CD4-positive, alpha-beta T cell treated with Interferon gamma for 1 hour (primary cell): Measurements from ENCODE around the gene ZNF800.
"Not testable (repeated sequence)": the region's sequence is repeated elsewhere in the genome, so short reads cannot be mapped to it uniquely, and the experiment has no call there.

Experiments used
- DNase-seq: peaks from one replicate; pipeline ENCODE4 v3.0.0-alpha.2; 2020

Gene ZNF800, protein sequence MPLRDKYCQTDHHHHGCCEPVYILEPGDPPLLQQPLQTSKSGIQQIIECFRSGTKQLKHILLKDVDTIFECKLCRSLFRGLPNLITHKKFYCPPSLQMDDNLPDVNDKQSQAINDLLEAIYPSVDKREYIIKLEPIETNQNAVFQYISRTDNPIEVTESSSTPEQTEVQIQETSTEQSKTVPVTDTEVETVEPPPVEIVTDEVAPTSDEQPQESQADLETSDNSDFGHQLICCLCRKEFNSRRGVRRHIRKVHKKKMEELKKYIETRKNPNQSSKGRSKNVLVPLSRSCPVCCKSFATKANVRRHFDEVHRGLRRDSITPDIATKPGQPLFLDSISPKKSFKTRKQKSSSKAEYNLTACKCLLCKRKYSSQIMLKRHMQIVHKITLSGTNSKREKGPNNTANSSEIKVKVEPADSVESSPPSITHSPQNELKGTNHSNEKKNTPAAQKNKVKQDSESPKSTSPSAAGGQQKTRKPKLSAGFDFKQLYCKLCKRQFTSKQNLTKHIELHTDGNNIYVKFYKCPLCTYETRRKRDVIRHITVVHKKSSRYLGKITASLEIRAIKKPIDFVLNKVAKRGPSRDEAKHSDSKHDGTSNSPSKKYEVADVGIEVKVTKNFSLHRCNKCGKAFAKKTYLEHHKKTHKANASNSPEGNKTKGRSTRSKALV

DNA sequence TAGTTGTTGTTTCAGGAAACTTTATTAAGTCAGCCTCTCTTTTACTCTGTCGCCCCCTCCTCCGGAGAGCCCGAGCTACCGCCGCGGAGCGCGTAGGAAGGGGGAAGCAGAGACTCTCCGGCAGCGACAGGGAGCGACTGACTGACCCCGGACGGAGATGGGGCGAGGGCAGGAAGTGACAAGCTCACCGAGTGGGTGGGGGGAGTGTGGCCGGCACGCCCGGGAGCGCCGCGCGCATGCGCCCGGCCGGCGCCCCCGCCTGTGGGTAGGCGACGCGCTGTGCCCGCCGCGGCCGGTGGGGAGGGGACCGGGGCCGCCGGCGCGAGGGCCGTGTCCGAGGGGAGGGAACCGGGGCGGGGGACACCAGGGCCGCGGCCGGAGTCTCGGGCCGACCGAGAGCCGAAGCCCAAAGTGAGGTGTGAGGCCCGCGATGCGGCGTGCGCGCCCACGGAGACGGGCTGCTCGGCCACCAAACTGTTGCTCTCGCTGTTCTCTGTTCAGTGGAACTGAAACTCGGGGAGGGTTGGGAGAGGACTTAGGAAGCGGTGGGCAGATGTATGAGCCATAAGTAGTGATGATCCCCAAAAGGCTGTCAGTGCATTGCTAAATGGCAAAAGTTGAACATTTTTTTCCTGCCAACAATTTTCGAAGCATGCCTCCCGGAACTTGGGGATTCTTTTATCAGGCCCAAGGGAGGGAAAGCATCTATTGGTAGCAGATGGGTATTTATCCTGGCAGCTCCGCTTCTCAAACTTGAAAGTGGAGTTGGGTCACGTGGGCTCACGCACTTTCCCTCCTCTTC is at the start of gene ZNF800:
Gene ZNF800 (minus strand): TSS at position 143 of the 802 bp plus-strand sequence. CDS start 1,151 bp downstream, outside the sequence.
- peak; percentile 93 for DNase-seq

DNA sequence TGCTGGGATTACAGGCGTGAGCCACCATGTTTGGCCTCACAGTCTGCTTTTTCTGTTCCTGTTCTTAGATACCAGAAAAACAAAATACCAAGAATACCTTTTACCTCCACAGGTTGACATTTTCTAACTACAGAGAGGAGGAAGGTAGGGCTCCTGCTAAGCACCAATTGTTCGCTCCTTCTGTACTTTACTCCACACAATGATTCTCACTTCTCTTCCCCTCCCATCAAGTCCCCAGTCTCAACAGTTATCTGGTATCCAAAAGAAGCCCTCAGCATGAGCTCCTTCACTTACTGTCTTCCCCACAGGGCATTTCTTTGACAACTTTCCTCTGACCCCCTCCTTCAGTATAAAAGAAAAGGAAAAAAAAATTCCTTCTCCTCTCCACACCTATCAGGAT is 47.7 kb upstream of the ZNF800 start:
- DNase-seq = no peak

DNA sequence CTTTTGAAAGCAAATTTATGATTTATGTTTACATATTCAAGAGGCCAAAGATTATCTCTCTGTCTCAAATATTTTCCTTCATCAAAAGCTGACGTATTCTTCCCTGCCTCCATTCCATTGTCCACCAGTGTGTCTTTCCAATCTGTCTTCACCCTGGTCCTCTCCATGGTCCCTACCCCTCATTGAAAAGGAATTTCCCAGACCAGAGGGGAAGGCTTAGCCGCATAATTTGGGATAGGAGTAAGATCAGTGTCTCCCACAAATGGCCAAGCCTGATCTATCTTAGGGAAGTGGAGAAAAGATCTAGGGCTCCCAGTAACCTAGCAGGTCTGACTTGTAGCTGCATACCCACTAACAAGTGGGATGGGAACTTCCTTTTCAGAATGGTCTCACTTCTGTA is 46.3 kb upstream of the ZNF800 start:
- no peak for DNase-seq

DNA sequence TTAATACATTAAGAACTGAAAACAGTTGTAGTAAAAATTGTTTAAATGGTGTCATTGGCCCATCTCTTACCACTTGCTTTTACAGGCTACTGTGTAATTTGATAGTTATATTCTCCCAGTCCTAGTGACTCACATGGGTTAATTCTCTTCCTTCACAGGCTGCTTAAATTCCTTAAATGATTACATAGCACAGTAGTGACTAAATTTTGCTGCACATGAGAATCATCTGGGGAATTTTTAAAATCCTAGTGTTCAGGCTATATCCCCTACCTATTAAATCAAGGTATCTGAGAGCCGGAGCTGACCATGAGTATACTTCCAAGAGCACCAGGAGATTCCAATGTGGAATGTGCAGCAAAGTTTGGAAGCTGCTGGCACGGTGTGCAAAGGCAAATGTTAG is 45.3 kb upstream of the ZNF800 start:
- DNase-seq = no peak

DNA sequence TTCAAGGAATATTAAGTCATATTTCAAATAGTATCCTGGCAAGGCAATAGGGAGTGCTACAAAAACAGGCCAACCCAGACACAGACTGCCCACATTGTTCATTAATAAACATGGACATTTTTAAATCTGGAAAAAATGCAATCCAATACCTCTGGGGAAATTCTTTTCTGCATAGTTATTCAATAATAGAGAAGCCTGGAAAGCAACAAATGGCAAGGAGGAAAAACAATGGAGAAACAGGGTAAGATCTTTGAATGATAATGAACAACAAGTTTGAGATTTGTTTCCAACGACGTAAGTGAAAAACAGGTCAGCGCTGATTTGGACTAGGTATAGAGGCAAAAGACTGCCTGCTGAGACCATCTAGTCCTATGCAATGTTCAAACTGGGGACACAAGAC is 44.7 kb upstream of the ZNF800 start:
- no peak for DNase-seq

DNA sequence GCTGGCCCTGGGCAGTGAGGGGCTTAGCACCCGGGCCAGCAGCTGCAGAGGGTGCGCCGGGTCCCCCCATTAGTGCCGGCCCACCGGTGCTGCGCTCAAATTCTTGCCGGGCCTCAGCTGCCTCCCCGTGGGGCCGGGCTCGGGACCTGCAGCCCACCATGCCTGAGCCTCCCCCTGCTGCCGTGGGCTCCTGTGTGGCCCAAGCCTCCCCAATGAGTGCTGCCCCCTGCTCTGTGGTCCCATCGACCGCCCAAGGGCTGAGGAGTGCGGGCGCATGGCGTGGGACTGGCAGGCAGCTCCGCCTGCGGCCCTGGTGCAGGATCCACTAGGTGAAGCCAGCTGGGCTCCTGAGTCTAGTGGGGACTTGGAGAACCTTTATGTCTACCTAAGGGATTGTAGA is 36.8 kb upstream of the ZNF800 start:
- not testable (repeated sequence) for DNase-seq

DNA sequence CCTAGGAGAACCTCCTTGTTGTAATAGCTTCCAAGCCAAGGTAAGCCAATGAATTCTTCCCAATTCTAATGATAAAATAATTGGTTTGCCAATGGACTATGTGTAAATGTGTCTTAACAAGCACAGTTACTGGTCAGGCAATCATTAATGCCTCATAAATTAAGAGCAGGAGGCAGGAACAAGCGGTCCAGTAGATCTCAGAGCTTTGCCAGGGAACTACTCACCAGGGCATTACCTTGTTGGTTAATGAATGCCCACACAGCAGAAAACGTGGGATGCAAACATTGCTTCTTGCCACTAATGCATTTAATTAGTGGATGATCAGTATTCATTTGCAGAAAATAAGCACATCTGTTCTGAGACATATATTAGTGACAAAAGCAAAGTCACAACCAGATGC is 26.7 kb upstream of the ZNF800 start:
- DNase-seq = no peak

DNA sequence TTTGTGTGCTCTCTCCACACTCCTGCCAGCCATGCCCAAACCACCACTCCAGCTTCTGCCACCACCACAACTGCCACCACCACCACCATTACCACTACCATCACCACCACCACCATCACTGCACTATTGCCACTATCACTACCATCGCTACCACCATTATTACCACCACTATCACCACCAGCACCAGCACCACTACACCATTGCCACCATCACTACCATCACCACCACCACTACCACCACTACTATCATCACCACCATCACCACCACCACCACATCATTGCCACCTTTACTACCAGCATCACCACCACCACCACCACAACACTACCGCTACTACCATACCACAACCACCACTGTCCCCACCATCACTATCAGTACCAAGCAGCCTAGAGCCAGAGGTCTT is 26.0 kb upstream of the ZNF800 start:
- no peak for DNase-seq

DNA sequence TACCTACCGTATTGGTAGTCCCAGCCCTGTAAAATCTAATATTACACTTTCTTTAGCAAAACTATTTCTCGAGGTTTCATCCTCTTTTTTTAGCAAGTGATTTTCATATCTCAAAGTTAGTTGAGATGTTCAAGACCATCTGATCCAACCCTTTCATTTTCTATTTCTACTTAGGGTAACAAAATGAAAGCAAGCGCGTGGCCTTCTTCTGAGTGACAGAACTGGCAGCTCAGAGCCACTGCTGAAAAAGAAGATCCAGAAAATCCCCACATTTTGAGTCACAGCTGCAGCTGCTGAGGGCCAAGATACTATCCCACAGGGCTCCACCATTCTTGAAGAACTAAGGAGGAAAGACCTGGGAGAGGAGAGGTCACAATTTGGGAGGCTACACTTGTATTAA is 24.8 kb upstream of the ZNF800 start:
- no peak for DNase-seq

DNA sequence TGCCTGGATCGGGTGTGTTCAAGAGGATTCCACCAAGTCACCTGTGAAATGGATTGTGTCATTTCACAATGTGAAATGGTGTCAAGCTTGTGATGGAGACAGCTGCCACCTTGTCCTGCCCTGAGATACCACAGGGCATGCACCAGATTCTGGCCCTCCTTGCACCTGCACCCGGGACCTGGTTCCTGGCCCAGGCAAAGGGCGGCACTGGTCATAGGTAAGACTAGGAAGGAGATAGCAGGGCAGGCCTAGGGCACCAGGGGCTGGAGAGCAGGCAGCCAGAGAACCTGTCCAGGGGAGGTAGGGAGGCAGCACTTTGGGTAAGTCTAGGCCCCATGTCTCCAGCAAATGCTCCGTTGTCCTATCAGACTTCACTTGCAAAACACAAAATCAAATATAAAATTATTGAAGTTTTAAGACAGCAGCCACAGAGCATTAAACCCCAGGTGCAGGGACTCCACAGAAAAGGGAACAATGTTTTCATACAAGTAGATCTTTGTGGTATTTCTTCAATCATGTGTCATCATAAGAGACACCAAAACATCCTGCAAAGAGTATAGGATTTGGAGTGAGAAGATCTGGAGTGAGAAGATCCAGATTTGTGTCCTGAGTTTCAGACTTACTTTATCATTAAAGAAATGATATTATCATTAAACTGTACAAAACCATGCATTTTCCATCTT is 22.7 kb upstream of the ZNF800 start:
- DNase-seq = no peak

DNA sequence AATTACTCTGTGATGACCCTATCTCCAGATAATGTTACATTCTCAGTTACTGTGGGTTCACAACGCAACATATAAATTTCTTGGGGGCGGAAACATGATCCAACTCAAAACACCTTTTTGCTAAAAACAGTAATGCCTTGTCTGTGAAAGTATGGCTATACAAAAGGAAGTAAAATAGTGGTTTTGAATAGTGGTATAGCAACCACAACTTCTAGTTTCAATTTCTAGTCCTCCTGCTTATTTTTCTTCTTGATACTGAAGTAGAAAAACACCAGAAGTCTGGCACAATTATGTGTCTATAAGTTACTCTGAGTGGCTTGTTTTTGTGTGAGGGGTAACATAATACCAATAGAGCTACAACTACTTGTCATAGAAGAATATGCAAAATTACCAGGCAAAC is 21.5 kb upstream of the ZNF800 start:
- DNase-seq = no peak

DNA sequence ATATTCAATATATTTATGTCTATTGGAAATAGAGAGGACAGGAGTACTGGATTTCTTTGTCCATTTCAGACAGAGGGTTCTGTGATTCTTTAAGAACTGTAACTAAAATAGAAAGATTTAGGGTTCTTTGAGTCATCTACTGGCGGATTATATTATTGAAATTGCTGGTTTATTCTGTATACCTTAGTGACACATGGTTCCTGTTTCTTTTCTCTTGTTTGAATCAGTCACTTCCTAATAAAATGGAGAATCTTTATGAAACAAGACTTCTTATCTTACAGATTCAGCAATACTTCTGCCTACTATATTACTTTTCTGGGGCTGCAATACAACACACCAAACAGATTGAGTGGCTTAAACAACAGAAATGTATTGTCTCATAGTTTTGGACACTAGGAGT is 20.8 kb upstream of the ZNF800 start:
- no peak for DNase-seq

DNA sequence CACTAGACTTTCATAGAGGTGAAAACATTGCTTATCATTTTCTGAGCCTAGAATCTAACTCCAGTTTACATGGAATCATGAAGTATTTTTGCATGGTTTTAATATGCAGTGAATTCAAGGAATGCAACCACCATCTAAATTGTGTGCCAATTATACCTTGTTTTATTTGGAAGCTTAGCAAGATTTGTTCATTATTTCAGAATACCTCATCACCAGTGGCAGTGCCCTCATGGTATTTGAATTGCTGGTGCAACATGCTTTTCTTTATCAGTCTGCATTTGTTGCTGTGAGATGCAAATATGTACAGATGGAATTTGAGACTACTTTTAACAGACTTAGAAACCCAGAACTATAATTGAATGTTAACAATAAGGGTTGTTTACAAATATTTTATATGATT is 18.7 kb upstream of the ZNF800 start:
- no peak for DNase-seq

DNA sequence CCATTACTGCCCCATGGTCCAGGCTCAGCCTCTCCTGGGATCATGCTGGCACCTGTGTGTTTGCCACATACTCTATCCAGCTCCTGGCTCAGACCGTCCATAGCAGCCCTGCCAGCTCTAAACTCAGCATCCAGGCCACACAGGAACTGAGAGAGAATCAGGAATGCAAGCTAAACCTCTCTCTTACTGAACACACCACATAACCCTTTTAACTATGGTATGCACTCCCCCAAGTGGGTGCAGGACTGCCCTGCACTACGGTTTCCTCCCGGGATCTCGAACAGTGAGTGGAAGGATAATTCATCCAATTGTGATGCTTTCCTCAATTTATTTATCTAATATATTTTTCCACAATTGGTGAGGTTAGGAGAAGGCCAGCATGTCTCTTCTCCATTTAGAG is 17.1 kb upstream of the ZNF800 start:
- DNase-seq = no peak

DNA sequence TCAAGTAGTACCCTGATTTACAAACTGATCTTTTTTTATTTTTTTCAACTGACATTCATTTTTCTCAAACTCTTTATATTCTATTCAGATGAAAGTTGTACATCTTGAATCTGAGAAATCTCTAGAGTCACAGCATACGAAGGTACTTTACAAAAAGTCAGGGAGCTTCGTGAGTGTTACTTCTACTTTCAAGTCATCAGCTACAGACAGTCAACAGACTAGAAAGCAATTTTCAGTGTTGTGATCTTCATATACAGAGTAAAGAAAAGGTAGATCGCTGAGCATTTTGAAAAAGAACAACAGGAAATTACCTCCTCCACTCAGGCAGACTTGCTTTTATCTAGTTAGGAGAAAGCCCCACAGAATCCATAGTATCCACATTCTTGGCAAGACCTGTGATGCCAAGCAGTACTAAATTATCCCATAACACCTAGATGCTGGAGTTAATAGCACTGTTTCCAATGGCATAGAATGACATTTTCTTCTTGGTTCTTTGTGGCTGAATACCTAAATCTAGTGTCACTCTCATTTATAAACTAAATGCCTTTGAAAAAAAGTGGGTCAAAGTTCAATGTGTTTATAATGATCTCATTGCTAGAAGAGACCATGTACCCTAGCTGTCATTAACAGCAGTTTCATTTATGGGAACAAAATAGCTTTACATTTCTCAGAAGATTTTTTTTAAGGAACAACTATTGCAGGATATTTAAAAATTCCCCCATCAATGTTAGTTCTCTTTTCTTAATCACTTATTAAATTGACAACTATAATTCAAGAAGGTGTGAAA is 12.0 kb upstream of the ZNF800 start:
- DNase-seq = no peak

DNA sequence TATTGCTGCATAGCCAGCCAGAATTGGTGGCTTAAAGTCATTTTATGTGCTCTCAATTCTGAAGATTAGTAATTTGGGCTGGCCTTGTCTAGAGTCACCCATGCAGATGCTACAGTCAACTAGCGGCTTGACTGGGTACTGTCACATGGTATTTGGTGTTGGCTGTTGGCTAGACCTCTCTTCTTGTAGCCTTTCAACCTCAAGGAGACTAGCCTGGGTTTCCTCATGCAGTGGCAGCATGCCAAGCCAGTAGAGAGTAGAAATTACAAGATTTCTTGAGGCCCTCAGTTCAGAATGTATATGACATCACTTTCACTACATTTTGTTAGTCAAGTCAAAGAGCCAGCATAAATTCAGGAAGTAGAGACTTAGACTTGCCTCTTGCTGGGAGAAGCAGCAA is 3.7 kb upstream of the ZNF800 start:
- peak; percentile 53 for DNase-seq

DNA sequence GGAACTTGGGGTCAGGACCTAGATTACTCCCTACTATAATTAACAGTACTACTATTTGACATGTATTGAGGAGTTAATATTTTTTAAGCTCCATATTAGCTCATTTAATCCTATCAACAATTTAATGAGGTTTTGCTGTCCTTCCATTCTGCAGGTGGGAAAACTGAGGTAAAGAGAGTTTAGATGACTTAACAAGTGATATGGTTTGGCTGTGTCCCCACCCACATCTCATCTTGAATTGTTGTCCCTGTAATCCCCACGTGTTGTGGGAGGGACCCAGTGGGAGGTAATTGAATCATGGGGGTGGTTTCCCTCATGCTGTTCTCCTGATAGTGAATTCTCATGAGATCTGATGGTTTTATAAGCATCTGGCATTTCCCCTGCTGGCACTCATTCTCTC is 2.6 kb upstream of the ZNF800 start:
- not testable (repeated sequence) for DNase-seq

DNA sequence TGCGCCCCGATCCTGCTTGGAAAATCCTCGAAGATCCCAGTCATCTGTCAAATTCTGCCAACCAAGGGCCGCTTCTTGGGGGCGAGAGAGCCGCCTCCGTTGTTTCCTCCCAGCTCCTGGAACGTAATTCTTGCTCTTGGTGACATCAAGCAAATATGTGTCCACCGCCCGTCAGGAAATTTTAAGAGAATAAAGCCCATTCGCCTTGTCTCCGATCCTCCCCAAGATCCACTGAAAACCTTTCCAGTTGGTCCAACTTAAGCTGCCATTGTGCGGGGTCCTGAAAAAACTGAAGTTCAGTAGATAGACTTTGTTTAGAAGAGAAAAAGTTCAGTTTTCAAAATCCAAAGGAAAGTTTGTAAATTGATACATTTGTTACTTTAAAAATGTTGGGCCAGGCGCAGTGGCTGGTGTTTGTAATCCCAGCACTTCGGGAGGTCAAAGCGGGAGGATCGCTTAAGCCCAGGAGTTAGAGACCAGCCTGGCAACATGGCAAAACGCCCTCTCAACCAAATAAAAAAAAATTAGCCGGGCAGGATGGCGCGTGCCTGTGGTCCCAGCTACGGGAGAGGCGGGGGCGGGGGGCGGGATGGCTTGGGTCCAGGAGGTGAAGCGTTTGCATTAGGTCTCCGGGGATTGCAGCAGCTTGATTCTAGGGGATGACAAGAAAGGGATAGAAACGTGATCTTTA is 1.0 kb upstream of the ZNF800 start:
- DNase-seq = no peak

DNA sequence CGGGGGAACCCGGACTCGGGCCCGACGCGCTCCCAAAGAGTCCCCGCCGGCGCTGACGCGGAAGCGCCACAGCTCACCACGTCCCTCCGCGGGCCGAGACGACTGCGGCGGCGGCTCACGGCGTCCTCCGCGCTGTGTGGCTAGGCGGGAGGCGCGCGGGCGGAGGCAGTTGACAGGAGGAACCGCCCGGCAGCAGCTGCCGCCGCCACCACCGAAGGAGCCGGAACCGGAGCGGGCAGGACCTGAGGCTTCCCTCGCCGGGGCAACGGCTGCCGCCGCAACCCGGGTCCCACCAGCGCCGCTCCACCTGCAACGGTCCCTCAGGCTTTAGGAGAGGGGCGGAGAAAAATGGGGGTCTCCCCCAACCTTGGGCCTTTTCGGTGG is 334 bp downstream of the ZNF800 start:
- DNase-seq = peak; percentile 71

DNA sequence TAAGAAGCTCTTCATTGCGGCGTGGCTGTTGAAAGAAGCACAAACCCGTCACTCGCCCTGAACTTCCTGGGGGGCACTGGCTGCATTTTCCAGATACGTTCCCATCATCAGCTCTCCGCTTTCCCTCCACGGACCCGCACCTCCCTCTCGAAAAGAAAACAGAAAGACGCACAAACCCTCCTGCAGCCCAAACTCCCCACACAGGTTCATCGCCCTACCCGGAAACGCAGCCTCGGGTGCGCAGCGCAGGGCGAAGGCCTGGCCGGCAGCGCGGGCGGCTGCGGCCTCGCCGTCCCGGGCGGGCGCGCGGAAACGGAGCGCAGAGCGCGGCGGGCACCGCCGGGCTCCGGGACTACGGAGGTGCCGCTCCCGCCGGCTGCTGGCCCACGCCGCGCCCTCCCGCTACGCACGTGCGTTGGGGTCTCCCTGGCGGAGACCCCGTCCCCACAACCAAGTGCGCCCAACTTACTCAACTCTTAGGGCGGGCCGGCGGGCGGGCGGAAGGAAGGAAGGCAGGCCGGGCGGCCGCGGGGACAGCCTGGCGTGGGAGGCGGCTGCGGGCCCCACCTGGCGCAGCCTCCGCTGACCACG is 822 bp downstream of the ZNF800 start:
- DNase-seq = peak; percentile 45
